ENCODE results near the gene ATP8B4.

DNA sequence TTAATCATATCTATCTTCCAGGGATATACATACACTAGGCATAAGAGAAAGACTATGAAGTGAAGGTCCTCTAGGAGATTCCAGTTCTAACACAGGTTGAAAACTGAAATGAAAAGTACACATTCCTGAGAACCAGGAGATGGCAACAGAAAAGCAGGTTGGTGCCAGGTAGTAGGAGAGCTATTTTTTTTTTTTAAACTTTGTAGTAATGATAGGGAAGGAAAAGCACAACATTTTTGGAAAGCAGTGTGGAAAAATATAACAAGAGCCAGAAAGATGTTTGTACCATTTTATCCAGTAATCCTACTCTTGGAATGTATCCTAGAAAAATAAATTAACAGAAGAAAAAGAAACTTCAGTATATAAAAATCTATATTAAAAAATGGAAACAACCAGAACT is 308.3 kb downstream of the ATP8B4 start:
- TF ChIP-seq POLR2A (IDR thresholded peaks at IDR 0.05; ENCODE audit: low read depth, low read length) (no peak), TAF1 (IDR thresholded peaks at IDR 0.05; ENCODE audit: low read depth, low read length) (no peak), POLR2AphosphoS5 (IDR thresholded peaks at IDR 0.05; ENCODE audit: low read depth, low read length) (no peak), SPI1 (IDR thresholded peaks at IDR 0.05; ENCODE audit: low read depth, low read length) (no peak), PAX5 (IDR thresholded peaks at IDR 0.05; ENCODE audit: insufficient read depth, low read length, severe bottlenecking) (no peak), POU2F2 (IDR thresholded peaks at IDR 0.05; ENCODE audit: low read depth, low read length) (no peak)
